IPS DF 4.7 (cell line): ENCODE measurements around the gene SORBS2.

Source experiments
- DNase-seq: peaks from one replicate; pipeline ENCODE4 v3.0.0-alpha.2; 2013; ENCODE audit warnings: low spot score; ENCODE audit errors: extremely low read depth

Gene SORBS2

GRCh38 chr4:185800266-185800945 is 11.6 kb downstream of the SORBS2 start:
- DNase-seq = no peak

GRCh38 chr4:185799442-185799841 is 12.6 kb downstream of the SORBS2 start:
- no peak for DNase-seq

- no peak for DNase-seq
Measured at GRCh38 chr4:185797596-185798338, 14.2 kb downstream of the SORBS2 start.

- DNase-seq = no peak
Measured at GRCh38 chr4:185797018-185797417, 15.0 kb downstream of the SORBS2 start.

- no peak for DNase-seq
Measured at GRCh38 chr4:185796176-185796575, 15.8 kb downstream of the SORBS2 start.

GRCh38 chr4:185794637-185795036 is 17.4 kb downstream of the SORBS2 start:
- DNase-seq = no peak

- DNase-seq = no peak
Measured at GRCh38 chr4:185793716-185794115, 18.3 kb downstream of the SORBS2 start.

- no peak for DNase-seq
Measured at GRCh38 chr4:185793116-185793485, 18.9 kb downstream of the SORBS2 start.

GRCh38 chr4:185792384-185793115 is 19.4 kb downstream of the SORBS2 start:
- DNase-seq = no peak

GRCh38 chr4:185787926-185788679 is 23.9 kb downstream of the SORBS2 start:
- DNase-seq = no peak

GRCh38 chr4:185786422-185786821 is 25.6 kb downstream of the SORBS2 start:
- no peak for DNase-seq

- DNase-seq = no peak
Measured at GRCh38 chr4:185783574-185783973, 28.4 kb downstream of the SORBS2 start.

GRCh38 chr4:185782523-185782922 is 29.5 kb downstream of the SORBS2 start:
- DNase-seq = no peak

- no peak for DNase-seq
Measured at GRCh38 chr4:185781555-185782215, 30.3 kb downstream of the SORBS2 start.

- no peak for DNase-seq
Measured at GRCh38 chr4:185780472-185780871, 31.5 kb downstream of the SORBS2 start.

- DNase-seq = no peak
Measured at GRCh38 chr4:185779517-185779916, 32.5 kb downstream of the SORBS2 start.

GRCh38 chr4:185778307-185778706 is 33.7 kb downstream of the SORBS2 start:
- no peak for DNase-seq

- no peak for DNase-seq
Measured at GRCh38 chr4:185775792-185776555, 36.0 kb downstream of the SORBS2 start.

- no peak for DNase-seq
Measured at GRCh38 chr4:185774845-185775680, 36.9 kb downstream of the SORBS2 start.
